Lower lobe of right lung (tissue), 2 donors: ENCODE results near the gene SCAMP3. TPM values are rescaled to one million over a fixed set of nuclear protein-coding genes. Genes with fewer than 3 reads are reported as not detected.

Experiments
- ATAC-seq, 2 donors: fragments of 200-7000 bp; cut with Tn5 transposase; one replicate each; pipeline ENCODE4 v1.9.1; 2020 to 2022; ENCODE audit warnings: mild to moderate bottlenecking in 2 of 2, moderate library complexity in 2 of 2
- DNase-seq: peaks from one replicate; pipeline ENCODE4 v3.0.0-alpha.2; 2020
- H3K27ac ChIP-seq: fragments of 200-600 bp; one replicate; pipeline ENCODE4 v1.8.0; 2022
- H3K27me3 ChIP-seq: fragments of 200-600 bp; one replicate; pipeline ENCODE4 v1.8.0; 2022; ENCODE audit warnings: low read depth
- H3K36me3 ChIP-seq: fragments of 200-600 bp; one replicate; pipeline ENCODE4 v1.8.0; 2022; ENCODE audit warnings: mild to moderate bottlenecking
- H3K4me1 ChIP-seq: fragments of 200-600 bp; one replicate; pipeline ENCODE4 v1.8.0; 2022
- H3K4me3 ChIP-seq: fragments of 200-600 bp; one replicate; pipeline ENCODE4 v1.8.0; 2022; ENCODE audit warnings: mild to moderate bottlenecking
- H3K9me3 ChIP-seq: fragments of 200-600 bp; one replicate; pipeline ENCODE4 v1.8.0; 2022
- intact Hi-C: fragments of 100-400 bp; cut with DNase I; formaldehyde crosslinking; loops from one replicate; pipeline ENCODE4 v1.11.0; 2022
- total RNA-seq: library from RNA; stranded (reverse); fragmentation: NEBNext Ultra II Directional; extraction: Animal tissue kit (Norgen Biotek cat#: 25700); gene quantifications from one replicate; pipeline ENCODE4 v1.2.1, GENCODE V29; 2021
- TF ChIP-seq, protein P1 (sequence below): fragments of 200-600 bp; IDR thresholded peaks from one replicate; pipeline ENCODE4 v1.8.0; 2022; ENCODE audit warnings: antibody characterized with exemption, mild to moderate bottlenecking
- donor health status: DM: no; HTN: yes; CAD: no; lungs with severe emphysema.

Gene SCAMP3
- total RNA-seq, 1 donor from 2014 or later = 70.2 TPM

DNA sequence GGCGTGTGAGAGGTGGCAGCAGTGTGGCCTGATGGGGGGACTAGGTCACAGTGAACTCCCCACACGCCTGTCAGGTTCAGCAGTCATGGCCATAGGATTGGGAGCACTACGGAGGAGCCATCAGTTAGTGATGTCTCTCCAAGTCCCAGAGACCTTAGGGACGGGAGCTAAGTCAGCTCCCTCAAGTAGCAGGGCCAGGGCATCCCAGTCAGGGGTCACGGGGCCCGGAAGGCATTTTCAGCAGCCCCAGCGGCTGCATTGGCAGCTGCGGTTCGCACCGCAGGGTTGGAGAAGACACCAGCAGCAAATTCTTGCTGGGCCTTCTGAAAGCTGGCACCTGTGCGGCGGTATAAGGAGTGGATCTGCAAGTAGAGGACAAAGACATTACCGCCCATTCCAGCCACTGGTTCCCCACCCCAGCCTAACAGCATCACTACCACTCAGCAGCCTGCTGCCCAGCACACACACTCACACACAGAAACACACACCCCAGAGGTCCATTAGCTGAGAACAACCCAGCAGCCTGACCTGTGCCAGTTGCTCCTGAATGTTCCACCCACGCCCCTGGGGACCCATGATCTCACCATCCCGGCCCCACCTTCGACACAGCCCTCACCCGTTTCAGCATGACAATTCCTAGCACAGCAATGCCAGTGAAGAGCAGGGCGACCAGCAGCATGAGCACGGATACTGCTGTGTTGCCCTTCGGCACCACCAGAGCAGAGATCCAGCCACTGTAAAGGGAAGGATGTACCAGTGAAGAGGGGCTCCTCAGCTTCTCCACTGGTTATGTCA lies 5.9 kb downstream of the SCAMP3 start:
- Histone ChIP-seq H3K4me1 (peaks cover 31% of the 10 kb centered on the region), H3K4me3 (peak overlapping the region; percentile 82), H3K27ac (peak overlapping the region; percentile 96), H3K27me3 (no peaks in the 10 kb centered on the region), H3K9me3 (no peaks in the 10 kb centered on the region), H3K36me3 (peaks cover 37% of the 10 kb centered on the region)
- TF ChIP-seq, protein P1, sequence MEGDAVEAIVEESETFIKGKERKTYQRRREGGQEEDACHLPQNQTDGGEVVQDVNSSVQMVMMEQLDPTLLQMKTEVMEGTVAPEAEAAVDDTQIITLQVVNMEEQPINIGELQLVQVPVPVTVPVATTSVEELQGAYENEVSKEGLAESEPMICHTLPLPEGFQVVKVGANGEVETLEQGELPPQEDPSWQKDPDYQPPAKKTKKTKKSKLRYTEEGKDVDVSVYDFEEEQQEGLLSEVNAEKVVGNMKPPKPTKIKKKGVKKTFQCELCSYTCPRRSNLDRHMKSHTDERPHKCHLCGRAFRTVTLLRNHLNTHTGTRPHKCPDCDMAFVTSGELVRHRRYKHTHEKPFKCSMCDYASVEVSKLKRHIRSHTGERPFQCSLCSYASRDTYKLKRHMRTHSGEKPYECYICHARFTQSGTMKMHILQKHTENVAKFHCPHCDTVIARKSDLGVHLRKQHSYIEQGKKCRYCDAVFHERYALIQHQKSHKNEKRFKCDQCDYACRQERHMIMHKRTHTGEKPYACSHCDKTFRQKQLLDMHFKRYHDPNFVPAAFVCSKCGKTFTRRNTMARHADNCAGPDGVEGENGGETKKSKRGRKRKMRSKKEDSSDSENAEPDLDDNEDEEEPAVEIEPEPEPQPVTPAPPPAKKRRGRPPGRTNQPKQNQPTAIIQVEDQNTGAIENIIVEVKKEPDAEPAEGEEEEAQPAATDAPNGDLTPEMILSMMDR = no peak
- ATAC-seq (peak; percentile 4 to 15), DNase-seq (no peak)
- intact Hi-C loops = no loop called here

DNA sequence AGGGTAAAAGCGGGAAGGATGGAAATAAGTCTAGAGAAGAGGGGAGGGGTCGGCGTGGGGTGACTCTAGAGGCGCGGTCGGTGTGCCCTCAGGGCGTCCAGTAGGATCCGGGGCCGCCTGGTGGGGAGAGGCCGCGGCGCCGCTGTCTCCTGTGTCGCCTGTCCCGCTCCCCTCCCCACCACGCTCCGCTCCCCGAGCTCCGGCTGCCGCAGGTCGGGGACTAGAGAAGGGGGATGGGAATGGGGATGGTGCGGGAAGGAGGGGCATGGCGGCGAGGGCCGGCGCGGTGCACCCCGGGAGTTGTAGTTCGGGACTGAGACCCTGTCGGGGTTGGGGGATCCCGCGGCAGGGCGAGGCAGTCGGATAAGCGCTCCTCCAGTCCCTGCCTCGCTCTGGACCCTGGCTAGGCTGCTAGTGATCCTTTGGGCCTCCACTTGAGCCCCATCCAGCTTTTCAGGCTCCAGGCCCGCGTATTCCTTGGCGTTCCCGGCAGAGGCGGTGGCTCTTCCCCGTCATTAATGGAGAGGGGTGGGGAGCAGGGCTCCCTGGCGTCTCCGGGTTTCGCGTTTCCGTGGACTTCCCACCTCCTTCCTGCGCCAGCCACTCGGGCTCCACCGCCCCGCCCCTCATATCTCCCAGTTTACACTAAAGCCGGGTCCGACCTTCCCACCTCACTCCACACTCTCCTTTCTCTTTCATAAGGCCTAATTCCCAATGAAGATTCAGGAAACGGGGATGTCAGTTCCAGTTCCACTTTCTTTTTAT lies 6.7 kb downstream of the SCAMP3 start, which contains the start of gene ENTREP3:
Gene ENTREP3 (minus strand): TSS at position 241 of the 765 bp plus-strand sequence. CDS start 606 bp downstream, outside the sequence.
- TF ChIP-seq, protein P1 = peak; percentile 11
- peak; percentile 92 to 95 for ATAC-seq
- Histone ChIP-seq H3K4me3 (peak within 1 kb of the TSS; percentile 82), H3K27me3 (no peaks in the 10 kb centered on the region), H3K27ac (peak within 1 kb of the TSS; percentile 96), H3K4me1 (peaks cover 30% of the 10 kb centered on the region), H3K36me3 (peaks cover 37% of the 10 kb centered on the region), H3K9me3 (no peaks in the 10 kb centered on the region)
- peak; percentile 92 for DNase-seq
- intact Hi-C loops = no loop called here

DNA sequence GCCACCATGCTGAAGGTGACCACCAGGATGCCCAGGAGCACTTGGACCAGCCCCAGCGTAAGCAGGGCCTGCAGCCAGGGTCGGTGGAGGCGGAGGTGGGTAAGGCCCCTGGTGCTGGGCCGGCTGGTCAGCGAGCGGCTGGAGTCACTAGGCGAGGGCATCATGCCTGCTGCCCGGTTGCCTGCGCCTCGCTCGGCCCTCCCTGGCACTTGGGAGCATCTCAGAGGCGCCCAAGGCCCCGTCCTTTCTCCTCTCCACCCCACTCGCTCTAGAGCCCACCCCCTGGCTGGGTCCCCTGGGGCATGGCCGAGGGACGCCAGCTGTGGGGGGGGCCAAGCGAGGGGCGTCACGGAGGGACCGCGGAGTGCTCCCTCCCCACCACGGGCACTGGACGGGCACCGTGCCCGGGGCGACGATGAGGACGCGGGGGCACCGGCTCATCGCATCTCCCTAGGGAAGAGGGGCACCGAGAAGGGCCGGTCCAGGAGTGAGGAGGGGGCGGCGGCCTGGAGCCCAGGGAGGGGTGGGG lies 7.4 kb downstream of the SCAMP3 start:
- Histone ChIP-seq H3K27me3 (no peaks in the 10 kb centered on the region), H3K36me3 (peaks cover 31% of the 10 kb centered on the region), H3K9me3 (no peaks in the 10 kb centered on the region), H3K4me1 (peaks cover 34% of the 10 kb centered on the region), H3K27ac (peak overlapping the region; percentile 96), H3K4me3 (peak overlapping the region; percentile 82)
- intact Hi-C loops = no loop called here
- TF ChIP-seq, protein P1 = no peak
- DNase-seq (no peak), ATAC-seq (peak; percentile 7 to 15)

DNA sequence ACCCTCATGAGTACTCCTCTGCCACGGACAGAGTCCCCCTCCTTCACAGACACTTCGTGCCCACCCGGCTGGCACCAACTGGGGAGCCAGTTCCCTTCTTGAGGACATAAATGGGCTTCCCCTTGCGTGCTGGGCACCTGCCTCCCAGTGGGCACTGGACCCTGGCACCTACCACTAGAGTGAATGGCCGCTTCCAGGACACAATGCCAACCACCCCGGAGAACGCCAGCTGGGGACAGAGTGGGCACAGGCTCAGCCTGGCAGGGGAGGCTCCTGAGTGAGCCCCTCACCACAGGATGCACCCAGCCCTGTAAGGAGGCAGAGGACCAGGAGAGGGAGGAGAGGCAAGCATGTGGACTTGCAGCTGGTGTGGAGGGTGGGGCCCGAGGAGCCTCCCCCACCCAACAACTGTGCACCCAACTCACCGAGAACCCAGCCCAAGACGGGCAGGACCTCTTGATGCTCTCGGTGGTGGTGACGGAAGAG lies 7.9 kb downstream of the SCAMP3 start:
- intact Hi-C loops = no loop called here
- Histone ChIP-seq H3K9me3 (no peaks in the 10 kb centered on the region), H3K27ac (peak overlapping the region; percentile 96), H3K36me3 (peaks cover 27% of the 10 kb centered on the region), H3K4me3 (peak overlapping the region; percentile 82), H3K4me1 (peaks cover 34% of the 10 kb centered on the region), H3K27me3 (no peaks in the 10 kb centered on the region)
- TF ChIP-seq, protein P1 = no peak
- ATAC-seq (no peak), DNase-seq (no peak)

DNA sequence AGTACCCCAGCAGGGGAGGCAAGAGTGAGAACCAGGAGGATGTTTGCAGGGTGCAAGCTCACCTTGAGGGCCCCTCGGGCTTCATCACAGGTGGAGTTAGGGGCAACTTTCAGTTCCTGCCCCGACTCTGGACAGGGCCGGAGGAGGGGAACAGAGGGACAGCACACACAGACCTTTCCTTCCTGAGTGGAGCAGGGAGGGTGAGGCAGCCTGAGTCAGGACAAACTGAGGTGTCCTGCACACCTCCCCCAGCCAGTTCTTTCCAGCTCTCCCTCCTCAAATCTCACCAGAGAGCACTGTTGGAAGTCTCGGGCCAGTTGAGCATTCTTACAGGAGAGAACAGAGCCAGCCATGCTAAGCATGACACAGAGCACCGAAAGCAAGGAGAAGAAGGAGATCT lies 8.4 kb downstream of the SCAMP3 start:
- DNase-seq = no peak
- Histone ChIP-seq H3K36me3 (peaks cover 22% of the 10 kb centered on the region), H3K27me3 (no peaks in the 10 kb centered on the region), H3K4me3 (peak overlapping the region; percentile 82), H3K4me1 (peaks cover 34% of the 10 kb centered on the region), H3K27ac (peak overlapping the region; percentile 11), H3K9me3 (no peaks in the 10 kb centered on the region)
- TF ChIP-seq, protein P1 = no peak
- no peak for ATAC-seq
- intact Hi-C loops = no loop called here
